ENCODE results near the gene LTA4H.

LTA4H gene

DNA sequence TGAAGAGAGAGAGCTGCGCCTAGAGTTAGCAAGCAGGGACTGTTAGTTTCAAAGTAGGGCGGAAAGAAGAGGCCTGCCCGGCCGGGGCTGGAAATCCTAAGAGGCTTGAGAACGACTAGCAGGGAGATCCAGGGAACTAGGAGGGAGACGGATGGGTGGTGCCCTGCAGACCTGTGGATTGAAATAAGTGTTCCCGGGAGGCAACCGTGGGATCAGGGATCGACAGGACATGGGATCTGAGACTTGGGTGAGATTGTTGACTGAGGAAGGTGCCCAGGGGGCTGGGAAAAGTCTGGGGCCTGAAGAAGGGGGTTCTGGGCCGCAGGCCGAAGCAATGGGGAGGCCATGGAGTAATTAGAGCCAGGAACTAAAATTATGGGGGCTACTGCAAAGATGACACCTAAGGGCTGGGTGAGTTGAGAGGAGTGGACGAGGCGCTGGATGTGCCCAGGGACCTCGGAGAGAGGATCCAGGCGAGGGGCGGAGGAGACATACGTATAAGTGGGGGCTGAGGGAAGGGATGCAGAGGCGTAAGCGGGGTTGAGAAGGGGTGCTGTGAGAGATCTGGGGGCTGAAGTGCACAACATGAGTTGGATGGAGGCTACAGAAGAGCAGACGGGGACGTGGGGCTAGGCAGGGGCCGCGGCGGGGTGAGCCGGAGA is 635 bp downstream of the LTA4H start:
- Histone ChIP-seq H2BK5ac (ENCODE audit: low read depth, low read length, poor library complexity, severe bottlenecking) (no peak overlapping the region), H3K36me3 (ENCODE audit: control insufficient read depth in 1 of 2, insufficient read depth in 2 of 2, low read depth in 1 of 2, low read length in 2 of 2) (no peaks in the 10 kb centered on the region), H3K23ac (ENCODE audit: low read length in 2 of 2) (peak overlapping the region in 1 of 2 experiments; percentile 72), H3K14ac (ENCODE audit: low read length in 2 of 2) (peak overlapping the region in 1 of 2 experiments; percentile 81), H2BK15ac (ENCODE audit: low read depth, poor library complexity, severe bottlenecking) (no peak overlapping the region), H2AFZ (ENCODE audit: low read depth, low read length) (peak overlapping the region; percentile 98), H3K4me2 (ENCODE audit: low read length, poor library complexity, severe bottlenecking) (peak overlapping the region; percentile 89), H2AK5ac (ENCODE audit: low read length, severe bottlenecking) (no peak overlapping the region), H4K91ac (ENCODE audit: low read length) (no peak overlapping the region), H3K27me3 (ENCODE audit: control insufficient read depth in 1 of 2, insufficient read depth in 1 of 2, low read length in 2 of 2) (no peaks in the 10 kb centered on the region), H2BK120ac (ENCODE audit: low read depth, low read length) (peak overlapping the region; percentile 66), H3K9ac (ENCODE audit: low read length) (peak overlapping the region; percentile 84), H3K9me3 (ENCODE audit: control insufficient read depth, low read length) (no peaks in the 10 kb centered on the region), H3K4ac (ENCODE audit: low read depth in 1 of 2, low read length in 2 of 2) (peak overlapping the region; percentile 18 to 61), H3K4me3 (ENCODE audit: insufficient read depth in 1 of 2, low read depth in 1 of 2, low read length in 2 of 2) (peak overlapping the region; percentile 94), H2BK12ac (ENCODE audit: low read length in 2 of 2) (no peak overlapping the region), H3K79me1 (replicated peaks; ENCODE audit: low read length, poor library complexity, severe bottlenecking) (peaks cover 8% of the 10 kb centered on the region), H3K27ac (ENCODE audit: low read length, poor library complexity, severe bottlenecking) (peak overlapping the region; percentile 73), H3K4me1 (ENCODE audit: control insufficient read depth, insufficient read depth, low read depth, low read length) (peaks cover 2% of the 10 kb centered on the region), H4K8ac (ENCODE audit: low read length) (peak overlapping the region; percentile 48), H3K18ac (ENCODE audit: low read depth in 1 of 2, low read length in 2 of 2) (peak overlapping the region; percentile 30 to 83)
- WGBS = 2% methylated on average over 25 of the region's 25 CpGs
- peak; percentile 53 for DNase-seq

DNA sequence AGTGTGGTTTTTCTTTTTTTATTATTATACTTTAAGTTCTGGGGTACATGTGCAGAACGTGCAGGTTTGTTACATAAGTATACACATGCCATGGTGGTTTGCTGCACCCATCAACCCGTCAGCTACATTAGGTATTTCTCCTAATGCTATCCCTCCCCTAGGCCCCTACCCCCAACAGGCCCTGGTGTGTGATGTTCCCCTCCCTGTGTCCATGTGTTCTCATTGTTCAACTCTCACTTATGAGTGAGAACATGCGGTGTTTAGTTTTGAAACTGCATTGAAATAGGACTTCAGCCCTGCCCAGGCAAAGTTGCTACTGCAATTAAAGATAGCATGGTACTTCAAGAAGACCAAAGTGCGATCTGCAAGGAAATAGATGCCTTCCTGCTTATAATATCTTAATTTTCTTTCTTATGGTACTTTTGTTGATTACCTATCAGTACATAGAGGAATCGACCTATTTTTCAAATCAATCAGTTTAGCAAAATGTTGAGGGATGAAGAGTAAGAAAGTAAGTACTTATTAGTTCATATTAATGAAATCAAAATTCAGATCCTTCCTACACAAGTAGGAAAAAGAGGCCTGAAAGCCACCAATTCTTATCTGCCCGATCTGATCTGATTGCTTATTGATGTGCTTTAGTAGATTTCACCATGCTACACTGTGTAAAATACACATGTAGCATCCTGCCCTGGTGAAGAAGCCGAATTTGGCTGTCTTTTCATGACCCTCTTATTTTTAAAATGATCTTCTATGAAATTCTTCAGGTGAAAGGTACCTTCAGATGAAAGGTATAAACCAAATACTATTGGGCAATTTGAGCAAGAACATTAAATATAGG is 1.6 kb downstream of the LTA4H start:
- Histone ChIP-seq H2BK120ac (ENCODE audit: low read depth, low read length) (no peak overlapping the region), H3K79me1 (replicated peaks; ENCODE audit: low read length, poor library complexity, severe bottlenecking) (peaks cover 10% of the 10 kb centered on the region), H3K27ac (ENCODE audit: low read length, poor library complexity, severe bottlenecking) (no peak overlapping the region), H3K23ac (ENCODE audit: low read length in 2 of 2) (no peak overlapping the region), H3K18ac (ENCODE audit: low read depth in 1 of 2, low read length in 2 of 2) (no peak overlapping the region), H4K91ac (ENCODE audit: low read length) (no peak overlapping the region), H3K4me1 (ENCODE audit: control insufficient read depth, insufficient read depth, low read depth, low read length) (peaks cover 2% of the 10 kb centered on the region), H2BK15ac (ENCODE audit: low read depth, poor library complexity, severe bottlenecking) (no peak overlapping the region), H2BK12ac (ENCODE audit: low read length in 2 of 2) (no peak overlapping the region), H2BK5ac (ENCODE audit: low read depth, low read length, poor library complexity, severe bottlenecking) (no peak overlapping the region), H3K14ac (ENCODE audit: low read length in 2 of 2) (no peak overlapping the region), H4K8ac (ENCODE audit: low read length) (no peak overlapping the region), H3K36me3 (ENCODE audit: control insufficient read depth in 1 of 2, insufficient read depth in 2 of 2, low read depth in 1 of 2, low read length in 2 of 2) (no peaks in the 10 kb centered on the region), H3K9ac (ENCODE audit: low read length) (peak overlapping the region; percentile 84), H3K27me3 (ENCODE audit: control insufficient read depth in 1 of 2, insufficient read depth in 1 of 2, low read length in 2 of 2) (no peaks in the 10 kb centered on the region), H3K4me3 (ENCODE audit: insufficient read depth in 1 of 2, low read depth in 1 of 2, low read length in 2 of 2) (peak overlapping the region in 1 of 2 experiments; percentile 94), H2AK5ac (ENCODE audit: low read length, severe bottlenecking) (no peak overlapping the region), H3K9me3 (ENCODE audit: control insufficient read depth, low read length) (no peaks in the 10 kb centered on the region), H3K4ac (ENCODE audit: low read depth in 1 of 2, low read length in 2 of 2) (no peak overlapping the region), H2AFZ (ENCODE audit: low read depth, low read length) (no peak overlapping the region), H3K4me2 (ENCODE audit: low read length, poor library complexity, severe bottlenecking) (peak overlapping the region; percentile 28)
- DNase-seq = no peak
- WGBS = 100% methylated on average over 3 of the region's 7 CpGs

DNA sequence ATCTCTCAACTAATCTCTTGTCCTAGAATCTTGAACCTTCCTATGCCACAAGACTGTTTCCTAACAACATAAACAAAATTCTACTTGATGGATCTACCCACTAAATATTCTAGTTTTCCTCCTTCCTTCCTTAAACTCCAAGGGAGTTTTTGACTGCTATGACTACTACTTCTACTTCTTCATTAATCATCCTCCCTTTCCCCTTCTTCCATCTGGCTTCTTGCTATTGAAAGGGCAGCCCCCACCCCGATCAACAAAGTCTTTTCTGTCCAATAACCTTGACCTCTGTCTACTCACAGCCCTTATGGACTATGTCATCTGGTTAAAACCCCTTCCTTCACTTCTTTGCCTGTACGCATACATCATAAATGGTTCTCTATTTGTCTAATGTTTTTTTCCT is 5.6 kb downstream of the LTA4H start:
- no peak overlapping the region for H2BK5ac ChIP-seq (ENCODE audit: low read depth, low read length, poor library complexity, severe bottlenecking)
- H3K9me3 ChIP-seq (ENCODE audit: control insufficient read depth, low read length) = no peaks in the 10 kb centered on the region
- no peak overlapping the region for H3K9ac ChIP-seq (ENCODE audit: low read length)
- no peak overlapping the region for H3K23ac ChIP-seq (ENCODE audit: low read length in 2 of 2)
- no peak overlapping the region for H2BK15ac ChIP-seq (ENCODE audit: low read depth, poor library complexity, severe bottlenecking)
- H3K4me1 ChIP-seq (ENCODE audit: control insufficient read depth, insufficient read depth, low read depth, low read length) = no peaks in the 10 kb centered on the region
- H3K36me3 ChIP-seq (ENCODE audit: control insufficient read depth in 1 of 2, insufficient read depth in 2 of 2, low read depth in 1 of 2, low read length in 2 of 2) = peaks cover 3 to 31% of the 10 kb centered on the region in 2 experiments
- no peak overlapping the region for H3K4me2 ChIP-seq (ENCODE audit: low read length, poor library complexity, severe bottlenecking)
- 84% methylated on average over 2 of the region's 2 CpGs for WGBS
- no peak for DNase-seq
- H3K14ac ChIP-seq (ENCODE audit: low read length in 2 of 2) = no peak overlapping the region
- no peaks in the 10 kb centered on the region for H3K27me3 ChIP-seq (ENCODE audit: control insufficient read depth in 1 of 2, insufficient read depth in 1 of 2, low read length in 2 of 2)
- H3K18ac ChIP-seq (ENCODE audit: low read depth in 1 of 2, low read length in 2 of 2) = no peak overlapping the region
- peaks cover 20% of the 10 kb centered on the region for H3K79me1 ChIP-seq (replicated peaks; ENCODE audit: low read length, poor library complexity, severe bottlenecking)
- H4K8ac ChIP-seq (ENCODE audit: low read length) = no peak overlapping the region
- H3K4ac ChIP-seq (ENCODE audit: low read depth in 1 of 2, low read length in 2 of 2) = no peak overlapping the region
- no peak overlapping the region for H2BK12ac ChIP-seq (ENCODE audit: low read length in 2 of 2)
- no peak overlapping the region for H2AK5ac ChIP-seq (ENCODE audit: low read length, severe bottlenecking)
- no peak overlapping the region for H3K4me3 ChIP-seq (ENCODE audit: insufficient read depth in 1 of 2, low read depth in 1 of 2, low read length in 2 of 2)
- no peak overlapping the region for H3K27ac ChIP-seq (ENCODE audit: low read length, poor library complexity, severe bottlenecking)
- H2AFZ ChIP-seq (ENCODE audit: low read depth, low read length) = no peak overlapping the region
- H4K91ac ChIP-seq (ENCODE audit: low read length) = no peak overlapping the region
- no peak overlapping the region for H2BK120ac ChIP-seq (ENCODE audit: low read depth, low read length)

DNA sequence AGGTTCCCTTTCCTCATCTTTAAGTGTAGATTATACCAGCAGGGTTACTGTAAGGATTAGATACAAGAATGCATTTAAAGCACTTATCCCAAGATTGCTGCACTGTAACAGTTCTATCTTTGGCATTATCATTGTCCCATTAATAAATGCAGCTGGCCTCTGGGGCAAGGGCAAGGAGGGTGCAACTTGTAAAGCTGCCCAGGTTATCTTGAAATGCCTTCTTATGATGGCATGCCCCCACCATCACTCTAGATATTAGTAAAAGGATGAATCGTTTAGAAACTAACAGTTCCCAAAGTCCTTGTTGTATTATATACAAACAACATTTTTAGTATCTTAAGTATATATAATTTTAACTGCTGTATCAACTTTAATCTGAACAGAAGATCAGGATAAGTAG is 6.8 kb downstream of the LTA4H start:
- no peak overlapping the region for H4K91ac ChIP-seq (ENCODE audit: low read length)
- no CpG with 5 or more reads among the region's 1 CpG for WGBS

More for the DNA sequence above, 6.8 kb downstream of the LTA4H start:
- no peak overlapping the region for H3K14ac ChIP-seq (ENCODE audit: low read length in 2 of 2)
- H2BK120ac ChIP-seq (ENCODE audit: low read depth, low read length) = no peak overlapping the region
- no peak for DNase-seq
- no peak overlapping the region for H3K23ac ChIP-seq (ENCODE audit: low read length in 2 of 2)
- no peaks in the 10 kb centered on the region for H3K9me3 ChIP-seq (ENCODE audit: control insufficient read depth, low read length)
- no peak overlapping the region for H2AK5ac ChIP-seq (ENCODE audit: low read length, severe bottlenecking)
- no peak overlapping the region for H2BK15ac ChIP-seq (ENCODE audit: low read depth, poor library complexity, severe bottlenecking)
- H3K27ac ChIP-seq (ENCODE audit: low read length, poor library complexity, severe bottlenecking) = no peak overlapping the region
- no peak overlapping the region for H3K4me2 ChIP-seq (ENCODE audit: low read length, poor library complexity, severe bottlenecking)
- H3K79me1 ChIP-seq (replicated peaks; ENCODE audit: low read length, poor library complexity, severe bottlenecking) = peaks cover 20% of the 10 kb centered on the region
- H3K9ac ChIP-seq (ENCODE audit: low read length) = no peak overlapping the region
- no peaks in the 10 kb centered on the region for H3K4me1 ChIP-seq (ENCODE audit: control insufficient read depth, insufficient read depth, low read depth, low read length)
- H3K4me3 ChIP-seq (ENCODE audit: insufficient read depth in 1 of 2, low read depth in 1 of 2, low read length in 2 of 2) = no peak overlapping the region
- H2BK5ac ChIP-seq (ENCODE audit: low read depth, low read length, poor library complexity, severe bottlenecking) = no peak overlapping the region
- H4K8ac ChIP-seq (ENCODE audit: low read length) = no peak overlapping the region
- no peak overlapping the region for H3K18ac ChIP-seq (ENCODE audit: low read depth in 1 of 2, low read length in 2 of 2)
- peaks cover 3 to 35% of the 10 kb centered on the region in 2 experiments for H3K36me3 ChIP-seq (ENCODE audit: control insufficient read depth in 1 of 2, insufficient read depth in 2 of 2, low read depth in 1 of 2, low read length in 2 of 2)
- H2BK12ac ChIP-seq (ENCODE audit: low read length in 2 of 2) = no peak overlapping the region
- no peaks in the 10 kb centered on the region for H3K27me3 ChIP-seq (ENCODE audit: control insufficient read depth in 1 of 2, insufficient read depth in 1 of 2, low read length in 2 of 2)
- H2AFZ ChIP-seq (ENCODE audit: low read depth, low read length) = no peak overlapping the region
- no peak overlapping the region for H3K4ac ChIP-seq (ENCODE audit: low read depth in 1 of 2, low read length in 2 of 2)

Measured in mesenchymal stem cell (in vitro differentiated cells and primary cell).